Stimulated activated CD8-positive, alpha-beta memory T cell treated with anti-CD3 and anti-CD28 coated beads, Interleukin-4, amount 100 ng/mL, for 1 hour (primary cell): ENCODE measurements around the gene USP14.

Source experiments
- DNase-seq, 2 donors: peaks; one replicate each; pipeline ENCODE4 v3.0.0-alpha.2; 2020; ENCODE audit warnings: low read depth in 2 of 2, low spot score in 1 of 2

The USP14 gene

GRCh38 chr18:159037-159652 lies 788 bp downstream of the USP14 start:
- DNase-seq, result no peak

GRCh38 chr18:159933-160332 lies 1.6 kb downstream of the USP14 start:
- DNase-seq, result no peak

- no peak for DNase-seq
Measured at GRCh38 chr18:160831-161570, 2.6 kb downstream of the USP14 start.

- no peak for DNase-seq
Measured at GRCh38 chr18:172361-172760, 14.0 kb downstream of the USP14 start.

GRCh38 chr18:179499-179898 lies 21.1 kb downstream of the USP14 start:
- no peak for DNase-seq

GRCh38 chr18:181711-182110 lies 23.4 kb downstream of the USP14 start:
- DNase-seq, result no peak

GRCh38 chr18:183769-184168 lies 25.4 kb downstream of the USP14 start:
- DNase-seq, result no peak

- no peak for DNase-seq
Measured at GRCh38 chr18:189254-189653, 30.9 kb downstream of the USP14 start.

- no peak for DNase-seq
Measured at GRCh38 chr18:191725-192124, 33.4 kb downstream of the USP14 start.

GRCh38 chr18:192801-193200 lies 34.4 kb downstream of the USP14 start:
- no peak for DNase-seq

- DNase-seq, result no peak
Measured at GRCh38 chr18:195651-196050, 37.3 kb downstream of the USP14 start.

- DNase-seq, result no peak
Measured at GRCh38 chr18:199214-199613, 40.9 kb downstream of the USP14 start.

GRCh38 chr18:199768-200167 lies 41.4 kb downstream of the USP14 start:
- no peak for DNase-seq

GRCh38 chr18:210075-210474 lies 51.7 kb downstream of the USP14 start:
- no peak for DNase-seq

GRCh38 chr18:210733-211132 lies 52.4 kb downstream of the USP14 start:
- DNase-seq, result no peak

- DNase-seq, result no peak
Measured at GRCh38 chr18:211582-211981, 53.2 kb downstream of the USP14 start.

- DNase-seq, result no peak
Measured at GRCh38 chr18:212780-213179, 54.4 kb downstream of the USP14 start.

- no peak for DNase-seq
Measured at GRCh38 chr18:213505-213904, 55.1 kb downstream of the USP14 start.

- DNase-seq, result no peak
Measured at GRCh38 chr18:213966-214365, 55.6 kb downstream of the USP14 start.

- no peak for DNase-seq
Measured at GRCh38 chr18:215448-216010, 57.2 kb downstream of the USP14 start.

GRCh38 chr18:217532-218336 lies 59.4 kb downstream of the USP14 start:
- no peak for DNase-seq

GRCh38 chr18:220708-221107 lies 62.4 kb downstream of the USP14 start:
- DNase-seq, result no peak
